VCaP (cell line): ENCODE data around the gene NT5DC3.
A peak's percentile ranks its signal among the peaks of the same experiment; 100 is the strongest.

Experiments used
- H3K27ac ChIP-seq: fragments of 450-650 bp; 2 replicates; pipeline ENCODE4 v1.5.1; 2017
- CTCF ChIP-seq: fragments of 450-650 bp; conservative IDR thresholded peaks from 2 replicates; pipeline ENCODE4 v1.5.1; 2017; ENCODE audit warnings: mild to moderate bottlenecking, moderate library complexity

The NT5DC3 gene

GRCh38 chr12:103794309-103795213 lies 46.5 kb downstream of the NT5DC3 start:
- 0 out of 2 replicates have a peak overlapping the region, but pooled peaks have one; percentile 28 for H3K27ac ChIP-seq
- no peak for TF ChIP-seq CTCF

DNA sequence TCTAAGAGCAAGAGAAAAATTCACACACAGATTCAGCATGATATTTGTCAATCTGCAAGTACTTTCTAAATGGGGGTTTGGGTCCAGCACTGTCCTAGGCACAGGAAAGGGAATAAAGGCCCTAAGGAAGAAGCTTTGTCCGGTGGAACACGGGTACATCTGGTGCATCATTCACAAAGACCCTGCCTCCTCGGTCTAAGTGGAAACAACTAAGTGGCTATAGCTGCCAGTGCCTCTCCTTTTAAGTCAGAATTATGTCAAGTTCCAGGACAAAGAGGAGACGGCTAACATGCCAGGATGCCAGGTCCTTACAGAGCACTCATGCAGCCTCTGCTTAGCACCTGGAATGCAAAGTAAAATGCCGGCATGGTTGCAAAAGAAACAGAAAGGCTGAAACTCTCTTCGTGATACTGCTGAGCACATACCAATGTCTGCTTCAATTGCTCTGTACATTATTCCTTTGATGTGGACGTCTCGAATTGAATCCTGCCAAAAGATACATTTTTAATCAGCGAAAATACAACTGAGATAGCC lies 47.5 kb downstream of the NT5DC3 start:
- no peak for TF ChIP-seq CTCF
- peak overlapping the region; percentile 28 for H3K27ac ChIP-seq

- no peak for TF ChIP-seq CTCF
- peak overlapping the region; percentile 28 for H3K27ac ChIP-seq
Measured at GRCh38 chr12:103793046-103793445, 48.0 kb downstream of the NT5DC3 start.

- H3K27ac ChIP-seq, result no peak overlapping the region; the same call in 1 of the 2 replicates
- TF ChIP-seq CTCF, result no peak
Measured at GRCh38 chr12:103791350-103791920, 49.6 kb downstream of the NT5DC3 start.

- TF ChIP-seq CTCF, result no peak
Measured at GRCh38 chr12:103786201-103786600, 54.8 kb downstream of the NT5DC3 start.

GRCh38 chr12:103785243-103786031 lies 55.6 kb downstream of the NT5DC3 start:
- TF ChIP-seq CTCF, result no peak
- H3K27ac ChIP-seq, result no peak overlapping the region

More at GRCh38 chr12:103786201-103786600, 54.8 kb downstream of the NT5DC3 start:
- no peak overlapping the region for H3K27ac ChIP-seq
